Measurements from ENCODE around the gene TMEM132D.
"Not testable (repeated sequence)": the region's sequence is repeated elsewhere in the genome, so short reads cannot be mapped to it uniquely, and the experiment has no call there.

TMEM132D gene

DNA sequence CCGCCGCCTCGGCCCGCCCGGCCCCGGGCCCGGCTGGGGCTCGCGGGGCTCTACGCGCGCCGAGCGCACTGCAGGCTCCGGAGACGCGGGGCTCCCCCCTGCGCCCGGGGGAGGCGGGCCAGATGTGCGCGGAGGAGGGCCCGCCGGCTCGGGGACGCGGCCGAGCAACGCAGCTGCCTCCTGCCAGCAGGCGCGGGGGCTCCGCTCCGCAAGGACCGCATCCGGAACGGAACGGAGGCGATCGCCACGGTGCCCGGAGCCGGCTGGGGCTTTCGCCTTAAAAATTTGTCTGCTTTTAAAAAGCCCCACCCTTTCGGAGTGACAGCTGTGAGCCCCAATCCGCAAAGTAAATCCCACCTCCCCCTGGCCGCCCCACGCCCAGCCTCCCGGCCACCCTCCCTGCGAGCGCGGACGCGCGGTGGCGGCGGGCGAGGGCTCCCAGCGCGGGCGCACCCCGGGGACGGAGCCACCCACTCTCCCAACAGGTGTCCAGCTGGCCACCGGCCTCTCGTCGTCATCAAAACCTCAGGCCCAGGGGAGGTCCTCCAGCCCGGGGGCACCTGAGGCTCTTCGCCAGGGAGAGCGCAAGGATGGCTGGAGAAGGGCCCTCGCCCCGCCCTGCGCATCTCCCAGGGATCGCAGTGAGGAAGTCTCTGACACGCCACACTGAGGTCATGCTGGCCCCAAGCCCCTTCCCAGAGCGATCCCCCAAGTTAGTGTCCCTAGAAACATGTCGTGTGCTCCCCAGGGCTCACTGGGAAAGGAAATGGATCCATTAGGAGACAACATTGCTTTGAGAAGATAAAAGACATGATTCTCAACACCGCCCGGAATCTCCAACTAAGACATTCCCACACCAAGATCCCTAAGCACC is at the start of gene TMEM132D:
TSS of gene TMEM132D (minus strand) at position 70 of the 874 bp plus-strand sequence.
- no peak for DNase-seq (ENCODE audit: low read depth)

DNA sequence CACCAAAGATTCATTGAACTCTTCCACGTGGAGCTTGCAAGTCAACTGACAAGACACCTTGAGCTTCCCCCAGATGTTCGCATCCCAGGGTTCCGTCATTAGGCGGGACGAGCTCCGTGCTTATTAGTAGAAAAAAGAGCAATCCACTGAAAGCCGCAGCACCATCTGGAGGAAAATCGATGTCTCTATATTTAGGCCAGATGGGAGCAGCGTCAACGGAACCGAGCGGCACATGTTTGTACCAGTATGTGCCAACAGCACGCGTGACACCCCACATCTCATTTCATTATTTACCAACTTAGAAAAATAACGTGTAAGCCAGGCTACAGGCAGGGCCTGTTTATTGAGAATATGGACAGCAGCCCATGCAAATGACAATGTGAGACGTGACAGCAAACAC is 45.8 kb upstream of the TMEM132D start:
- no peak for DNase-seq (ENCODE audit: low read depth)

DNA sequence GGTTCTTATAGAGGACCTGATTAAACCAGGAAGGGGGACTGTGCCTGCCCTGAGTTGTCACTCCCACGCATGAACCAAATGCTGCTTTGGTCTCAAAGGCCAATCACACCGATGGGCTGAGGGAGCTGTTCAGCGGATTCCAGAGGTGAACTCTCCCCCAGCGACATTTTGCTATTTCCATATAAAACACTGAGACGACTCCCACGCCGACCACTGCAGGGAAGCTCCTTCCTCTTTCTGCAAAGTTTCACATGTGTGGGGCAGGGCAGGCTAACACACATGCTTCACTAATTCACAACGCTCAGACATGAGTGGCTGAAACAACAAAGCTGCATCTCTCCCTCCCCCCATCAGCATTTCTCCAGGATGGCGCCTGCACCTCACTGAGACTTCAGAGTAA is 37.8 kb upstream of the TMEM132D start:
- DNase-seq (ENCODE audit: low read depth), result no peak

DNA sequence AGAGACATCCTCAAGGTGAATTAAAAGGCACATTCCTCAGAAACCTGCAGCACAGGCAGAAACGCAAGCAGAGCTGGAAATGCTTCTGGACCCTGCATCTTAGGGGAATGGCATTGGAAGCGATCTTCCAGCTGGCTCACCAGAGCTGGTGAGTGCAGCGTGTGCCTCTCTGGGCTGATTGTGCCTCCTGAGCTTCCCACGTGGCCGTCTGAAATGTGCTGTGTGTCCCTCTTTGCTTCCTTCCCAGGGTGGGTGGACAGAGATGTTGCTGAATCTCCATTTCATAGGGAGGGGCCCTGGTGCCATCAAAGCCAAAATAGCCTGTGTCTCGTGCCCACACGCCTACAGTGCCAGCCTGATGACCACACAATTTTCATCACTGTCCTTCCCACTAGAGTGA is 34.3 kb upstream of the TMEM132D start:
- DNase-seq (ENCODE audit: low read depth), result no peak

DNA sequence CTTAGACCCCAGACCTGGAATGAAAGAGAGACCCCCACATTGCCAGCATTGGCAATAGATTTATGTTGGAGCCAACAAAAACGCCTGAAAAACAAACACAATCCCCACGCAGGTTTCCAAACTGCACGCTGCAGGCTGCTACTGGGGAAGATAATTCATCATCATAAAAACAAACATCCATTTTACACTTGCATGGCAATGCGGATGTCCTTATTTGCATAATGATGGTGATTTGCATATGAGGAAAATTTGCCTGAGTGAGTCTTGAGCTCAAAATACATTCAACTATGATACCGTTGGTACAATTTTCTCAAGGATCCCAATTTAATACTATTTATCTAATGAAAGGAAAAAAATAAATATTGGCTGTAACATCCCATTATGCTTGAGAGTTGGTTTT is 33.6 kb upstream of the TMEM132D start:
- no peak for DNase-seq (ENCODE audit: low read depth)

DNA sequence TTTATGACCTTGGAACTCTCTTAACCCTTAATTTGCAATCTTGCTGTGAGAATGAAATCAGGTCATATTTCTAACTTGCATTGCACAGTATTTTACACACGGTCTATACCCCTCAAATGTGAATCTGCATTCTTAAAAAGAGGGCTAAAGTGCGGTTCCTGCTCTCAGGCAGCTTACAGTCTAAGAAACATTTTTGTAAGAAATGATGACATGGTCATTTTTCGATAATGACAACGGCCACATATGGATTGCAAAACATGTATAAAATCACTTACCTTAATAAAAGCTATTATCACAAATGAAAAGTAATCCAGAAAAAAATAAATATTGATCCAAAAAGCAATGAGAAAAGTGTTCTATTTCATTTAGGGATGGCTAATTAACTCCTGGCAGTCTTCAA is 24.8 kb upstream of the TMEM132D start:
- no peak for DNase-seq (ENCODE audit: low read depth)

DNA sequence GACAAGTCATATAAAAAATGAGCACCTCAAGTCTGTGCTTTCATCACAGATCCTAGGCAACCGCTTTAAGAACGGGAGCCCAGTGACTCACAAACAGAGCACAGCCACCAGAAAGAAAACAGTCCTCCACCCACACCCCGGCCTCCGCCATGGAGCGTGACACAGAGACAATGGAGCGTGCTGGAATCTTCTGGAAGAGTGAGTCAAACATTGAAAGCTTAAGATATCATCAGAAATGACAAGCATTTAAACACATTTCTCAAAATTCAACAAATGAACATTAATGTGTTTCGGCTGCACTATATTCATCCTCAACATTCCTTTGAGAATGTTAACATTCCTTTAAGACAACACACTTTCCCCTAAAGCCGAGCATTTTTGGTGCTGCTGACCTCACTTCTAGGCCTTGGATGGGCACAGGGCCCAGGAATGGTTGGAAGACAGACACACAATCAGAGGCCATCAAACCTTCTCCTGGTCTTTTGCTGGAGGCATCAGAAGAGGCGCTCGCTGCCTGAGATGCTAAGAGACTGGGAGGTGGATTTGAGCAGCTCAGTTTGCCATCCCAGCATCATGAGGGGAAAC is 23.6 kb upstream of the TMEM132D start:
- no peak for DNase-seq (ENCODE audit: low read depth)

DNA sequence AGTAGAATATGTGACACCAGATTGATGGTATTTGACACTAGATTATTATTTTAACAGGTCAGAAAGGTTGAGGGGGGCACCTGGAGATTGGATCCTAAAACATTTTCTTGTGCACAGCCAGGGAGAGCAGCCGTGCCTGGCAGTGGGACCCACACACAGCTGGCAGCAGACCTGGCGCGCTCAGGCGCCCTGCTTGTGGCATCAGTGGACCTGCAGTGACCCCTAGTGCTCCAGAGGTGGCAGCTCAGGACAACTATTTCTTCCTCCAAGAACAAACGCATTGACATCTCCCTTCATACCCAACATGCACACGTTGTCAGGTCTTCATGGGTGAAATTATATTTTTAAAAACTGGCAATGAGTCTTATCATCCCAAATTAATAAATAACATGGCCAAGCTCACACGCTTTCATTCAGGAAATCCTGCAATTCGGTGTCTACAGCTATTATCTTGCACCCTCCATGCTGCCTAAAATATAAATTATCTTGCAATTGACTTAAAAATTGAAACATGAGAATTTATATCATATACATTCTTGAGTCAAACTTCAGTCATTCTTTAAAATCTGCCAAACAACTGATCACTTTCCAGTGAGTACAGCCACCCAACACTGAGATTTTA is 7.7 kb upstream of the TMEM132D start:
- no peak for DNase-seq (ENCODE audit: low read depth)

DNA sequence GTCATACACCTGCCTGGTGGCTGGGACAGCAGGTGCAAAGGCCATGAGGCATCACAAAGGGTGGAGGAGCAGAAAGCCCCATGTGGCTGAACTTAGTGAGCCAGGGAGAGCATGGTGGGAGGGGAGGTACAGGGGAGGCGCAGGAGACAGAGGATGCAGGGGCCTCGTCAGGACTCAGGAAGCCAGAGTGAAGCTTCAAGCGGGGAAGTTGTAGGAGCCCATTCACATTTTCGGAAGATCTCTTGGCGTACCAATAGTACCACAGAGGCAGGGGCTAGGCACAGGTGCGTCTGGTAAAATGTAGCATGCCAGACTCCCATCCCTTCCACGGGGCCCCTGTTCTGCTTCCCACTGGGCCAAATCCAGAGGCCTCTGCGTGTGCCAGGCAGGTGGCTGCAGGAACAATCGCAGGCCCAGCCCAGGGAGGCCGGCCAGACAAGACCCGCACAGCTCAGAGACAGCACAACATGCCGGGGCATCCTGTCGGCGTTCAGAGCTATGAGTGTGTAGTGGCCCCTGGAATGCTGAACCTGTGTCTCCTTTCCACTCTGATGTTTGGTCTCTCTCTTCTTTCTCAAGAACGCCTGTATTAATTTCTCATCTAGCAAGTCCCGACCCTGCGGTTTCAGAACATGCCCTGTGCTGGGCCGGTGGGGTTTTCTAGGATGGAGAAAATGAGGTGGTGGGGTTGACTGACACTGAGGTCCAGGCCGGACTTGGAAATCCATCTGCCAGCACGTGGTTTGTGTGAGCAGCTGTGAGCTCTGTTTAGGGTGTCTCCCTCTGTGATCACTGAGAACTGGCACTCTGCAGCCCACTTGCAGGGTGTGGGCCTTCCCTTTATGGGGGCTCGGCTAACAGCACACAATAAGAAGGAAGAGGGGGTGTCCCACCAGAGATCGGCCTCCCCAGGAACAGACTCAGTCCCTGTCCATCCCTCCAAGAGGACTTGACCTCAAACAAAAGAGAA is 5.5 kb upstream of the TMEM132D start:
- DNase-seq (ENCODE audit: low read depth), result no peak

DNA sequence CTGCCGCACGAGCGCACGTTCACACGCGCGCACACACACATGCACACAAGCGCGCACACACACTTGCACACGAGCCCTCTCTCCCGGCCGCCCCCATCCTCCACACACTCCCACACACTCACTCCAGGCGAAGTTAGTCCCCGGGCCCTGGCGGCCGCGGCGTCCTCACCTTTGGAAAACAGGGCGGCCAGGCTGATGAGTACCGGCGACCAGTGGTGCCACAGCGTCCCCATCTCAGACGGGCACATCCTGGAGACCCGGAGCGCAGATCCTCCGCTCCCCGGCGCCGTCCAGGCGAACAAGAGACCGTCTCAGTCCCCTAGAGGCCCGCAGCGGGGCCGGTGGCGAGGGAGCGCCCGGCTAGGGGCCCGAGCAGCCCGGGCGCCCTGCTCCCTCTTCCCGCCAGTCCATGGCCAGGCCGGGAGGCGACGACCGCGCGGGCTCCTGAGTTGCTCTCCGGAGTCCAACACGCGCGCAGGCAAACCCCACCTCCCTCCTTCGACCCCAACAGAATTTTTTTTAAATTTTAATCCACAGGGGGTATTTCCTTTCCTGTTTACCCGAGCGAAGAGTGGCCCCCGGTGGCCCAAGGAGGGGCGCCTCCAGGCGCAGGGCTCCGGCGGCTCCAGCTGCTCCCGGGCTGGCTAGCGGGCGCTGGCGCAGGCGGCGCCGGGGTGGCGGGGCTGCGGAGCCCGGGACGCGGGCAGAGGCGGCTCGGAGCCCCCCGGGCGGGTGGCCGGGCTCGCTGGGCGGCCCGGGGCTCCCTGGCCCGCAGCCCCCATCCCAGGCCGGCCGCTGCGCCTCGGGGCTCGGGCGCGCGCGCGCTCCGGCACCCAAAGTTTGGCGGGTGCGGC is 506 bp downstream of the TMEM132D start:
- DNase-seq (ENCODE audit: low read depth), result no peak

DNA sequence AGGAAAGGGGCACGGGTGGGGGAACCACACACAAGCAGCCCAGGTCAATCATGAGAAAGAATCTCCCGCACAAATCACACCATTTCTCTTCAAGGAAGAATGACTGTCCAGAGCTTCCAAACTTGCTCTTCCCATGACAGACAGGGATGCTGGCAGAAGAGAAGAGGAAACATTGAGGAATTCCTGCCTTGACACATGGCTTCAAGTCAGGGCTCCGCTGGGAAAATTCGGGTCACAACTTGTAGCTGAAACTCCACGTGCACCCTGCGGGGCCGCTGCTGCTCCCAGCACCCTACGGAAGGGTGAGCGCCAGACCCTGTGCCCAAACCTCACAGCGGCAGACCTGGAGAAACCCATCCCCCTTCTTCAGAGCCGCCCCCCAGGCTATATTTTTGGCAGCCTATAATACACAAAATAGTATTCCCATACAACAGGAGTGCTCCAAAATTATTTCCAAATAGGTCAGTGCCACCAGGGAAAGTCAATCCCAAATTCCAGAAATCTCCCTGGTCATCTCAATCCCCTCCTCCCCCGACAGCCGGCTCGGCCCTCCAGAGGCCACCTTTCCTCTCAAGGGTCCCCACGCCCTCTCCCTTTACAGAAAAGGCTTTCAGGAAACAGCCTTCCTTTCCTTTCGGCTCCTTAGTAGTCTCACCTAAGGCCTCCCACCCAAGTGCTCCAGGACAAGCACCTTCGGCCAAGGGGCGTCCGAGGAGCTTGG is 1.3 kb downstream of the TMEM132D start:
- no peak for DNase-seq (ENCODE audit: low read depth)

DNA sequence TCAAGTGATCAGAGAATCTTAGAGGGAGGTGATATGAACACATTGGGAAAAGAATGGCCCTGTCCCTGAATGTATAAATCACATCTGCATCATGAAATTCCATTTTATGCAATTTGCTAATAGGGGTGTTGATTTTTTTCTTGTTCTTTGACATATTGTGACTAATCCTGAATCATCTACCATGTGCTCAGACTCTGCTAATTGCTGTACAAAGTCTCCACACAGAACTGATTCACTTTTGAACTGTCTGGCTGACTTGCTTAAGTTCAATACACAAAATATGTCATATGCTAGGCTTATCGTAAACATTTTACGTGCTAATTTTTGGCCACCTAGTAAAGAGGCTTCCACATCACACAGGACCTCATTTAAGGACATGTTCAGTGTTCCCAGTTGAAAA is 2.6 kb downstream of the TMEM132D start:
- DNase-seq (ENCODE audit: low read depth), result no peak

DNA sequence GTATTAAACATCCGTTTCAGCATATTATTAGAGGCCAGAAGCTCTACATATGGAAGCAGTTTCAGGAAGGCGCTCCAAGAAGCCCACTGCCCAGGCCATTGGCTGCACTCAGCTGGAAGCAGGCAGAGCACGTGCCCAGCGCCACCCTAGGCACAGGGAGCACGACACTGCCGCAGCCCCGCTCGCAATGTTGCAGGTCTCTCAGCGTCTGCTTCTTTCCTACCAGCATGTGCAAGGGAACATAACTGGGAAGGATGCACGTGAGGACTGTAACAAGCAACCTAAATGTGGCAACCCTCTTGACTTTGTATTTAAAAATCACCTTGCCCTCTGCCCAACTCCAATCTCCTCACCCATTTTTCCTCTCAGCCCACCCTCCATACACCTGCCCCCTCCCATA is 3.5 kb downstream of the TMEM132D start:
- DNase-seq (ENCODE audit: low read depth), result no peak

DNA sequence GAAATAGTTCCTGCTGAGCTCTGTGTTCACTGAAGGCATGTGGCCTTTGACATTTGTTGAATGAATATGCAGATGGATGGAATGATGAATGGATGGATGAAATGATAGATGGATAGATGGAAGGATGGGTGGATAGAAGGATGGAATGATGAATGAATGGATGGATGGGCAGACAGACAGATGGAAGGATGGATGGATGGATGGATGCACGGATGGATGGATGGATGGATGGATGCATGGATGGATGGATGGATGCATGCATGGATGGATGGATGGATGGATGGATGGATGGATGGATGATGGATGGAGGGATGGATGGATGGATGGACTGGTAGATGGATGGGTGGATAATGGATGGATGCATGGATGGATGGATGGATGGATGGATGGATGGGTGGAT is 4.8 kb downstream of the TMEM132D start:
- DNase-seq (ENCODE audit: low read depth), result not testable (repeated sequence)

DNA sequence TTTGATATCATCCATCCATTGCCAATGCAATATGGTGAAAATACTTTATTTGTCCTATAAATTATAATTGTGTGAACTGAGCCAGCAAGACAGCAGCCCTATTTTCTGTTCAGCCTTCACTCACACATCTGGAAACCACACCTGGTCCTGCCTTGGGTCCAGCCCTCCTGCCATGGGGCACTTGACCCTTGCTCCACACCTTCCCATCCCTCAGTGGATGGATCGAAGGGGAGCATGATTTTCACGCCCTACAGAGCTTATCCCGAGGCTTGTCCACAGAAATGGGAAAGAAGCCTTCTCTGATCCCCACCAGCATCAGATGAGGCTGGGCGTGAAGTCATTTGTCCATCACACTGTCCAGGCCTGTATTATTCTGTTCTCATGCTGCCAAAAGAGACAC is 10.1 kb downstream of the TMEM132D start:
- no peak for DNase-seq (ENCODE audit: low read depth)

DNA sequence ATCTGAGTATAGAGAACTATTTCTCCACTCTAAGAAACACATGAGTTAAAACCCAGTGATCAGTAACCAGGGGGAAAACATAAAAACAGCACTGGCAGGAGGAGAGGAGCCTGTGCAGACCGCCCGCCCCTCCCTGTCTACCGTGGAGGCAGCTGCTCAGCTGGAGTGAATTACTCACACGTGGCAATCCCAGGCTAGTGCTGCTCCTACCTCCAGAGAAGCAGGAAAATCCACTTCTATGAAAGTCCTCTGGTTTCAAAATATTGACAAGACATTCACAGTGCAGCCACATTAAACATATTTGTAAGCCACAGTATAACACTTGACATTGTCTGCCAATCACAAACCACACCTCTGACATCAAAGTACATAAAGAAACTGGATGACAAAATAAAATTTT is 16.7 kb downstream of the TMEM132D start:
- DNase-seq (ENCODE audit: low read depth), result no peak

DNA sequence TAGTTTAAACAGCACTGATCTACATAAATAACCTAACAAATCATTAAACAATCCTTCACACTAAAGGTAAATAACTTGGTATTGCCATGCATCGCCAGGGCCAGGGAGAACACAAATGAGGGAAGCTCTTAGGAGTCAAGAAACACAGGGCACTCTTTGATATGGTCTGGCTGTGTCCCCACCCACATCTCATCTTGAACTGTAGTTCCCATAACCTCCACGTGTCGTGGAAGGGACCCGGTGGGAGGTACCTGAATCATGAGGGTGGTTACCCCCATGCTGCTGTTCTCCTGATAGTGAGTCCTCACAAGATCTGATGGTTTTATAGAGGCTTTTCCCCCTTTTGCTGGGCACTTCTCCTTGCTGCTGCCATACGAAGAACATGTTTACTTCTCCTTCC is 17.3 kb downstream of the TMEM132D start:
- no peak for DNase-seq (ENCODE audit: low read depth)

DNA sequence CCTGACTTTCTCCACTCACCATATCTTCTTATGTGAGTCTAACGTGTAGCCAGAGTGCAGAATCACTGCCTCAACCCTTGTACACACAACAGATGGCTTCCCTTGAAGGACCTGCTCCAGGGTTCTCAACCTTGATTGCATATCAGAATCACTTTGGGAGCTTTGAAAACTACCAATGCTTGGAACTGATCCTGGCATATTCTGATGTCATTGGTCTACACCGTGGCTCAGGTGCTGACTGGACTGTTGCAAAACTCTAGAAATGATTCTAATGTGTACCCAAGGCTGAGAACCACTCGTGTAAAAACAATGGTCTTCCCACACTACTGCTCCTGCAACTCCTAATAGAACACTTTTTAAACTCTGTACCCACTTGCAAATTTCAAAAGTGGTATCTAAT is 18.5 kb downstream of the TMEM132D start:
- no peak for DNase-seq (ENCODE audit: low read depth)

DNA sequence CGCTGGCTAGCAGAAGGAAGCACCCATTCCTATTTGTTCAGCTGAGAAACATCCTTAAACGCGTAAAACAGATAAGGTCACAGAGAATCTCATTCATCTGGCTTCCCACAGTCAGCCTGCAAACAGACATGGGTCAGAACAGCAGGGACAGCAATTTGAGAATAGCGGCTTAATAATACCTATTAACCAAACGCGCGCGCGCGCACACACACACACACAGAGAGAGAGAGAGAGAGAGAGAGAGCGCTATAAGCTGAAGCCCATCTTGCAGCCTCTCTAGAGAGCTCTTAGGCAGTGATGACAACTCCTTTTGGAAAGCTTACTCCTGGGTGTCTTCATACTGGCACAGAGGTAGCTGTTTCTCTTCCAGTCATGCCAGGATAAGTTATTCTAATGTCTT is 26.4 kb downstream of the TMEM132D start:
- no peak for DNase-seq (ENCODE audit: low read depth)

DNA sequence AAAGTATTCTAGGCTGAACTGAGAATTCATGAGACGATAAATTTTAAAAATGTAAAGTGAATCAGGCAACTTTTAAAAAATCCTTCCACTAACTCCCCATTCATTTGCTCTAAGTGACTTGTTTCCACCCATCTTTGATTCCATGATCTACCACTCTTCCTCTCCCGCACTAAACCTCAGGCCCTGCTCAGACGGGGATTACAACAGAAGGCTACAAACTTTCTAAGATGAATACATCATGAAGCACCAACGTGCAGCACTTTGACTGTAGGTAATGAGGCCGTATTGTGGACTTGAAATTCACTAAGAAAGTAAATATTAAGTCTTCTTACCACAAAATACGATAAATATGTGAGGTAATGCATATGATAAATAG is 30.0 kb downstream of the TMEM132D start:
- no peak for DNase-seq (ENCODE audit: low read depth)

Data from stimulated activated CD8-positive, alpha-beta memory T cell treated with anti-CD3 and anti-CD28 coated beads, Interleukin-12 subunit alpha, Interleukin-12 subunit beta, amount 100 ng/mL, for 1 hour (primary cell).